Umbilical cord (tissue), 2 donors: ENCODE measurements around the gene MLPH. TPM values are rescaled to one million over a fixed set of nuclear protein-coding genes. Genes with fewer than 3 reads are reported as not detected.

ENCODE experiments used
- DNase-seq: peaks from one replicate; pipeline ENCODE4 v3.0.0-alpha.2; 2015; ENCODE audit warnings: low spot score
- total RNA-seq: library from RNA; depleted of rRNA; stranded (reverse); fragments of >200 nt; gene quantifications from one replicate; pipeline ENCODE4 v1.2.3, GENCODE V29; 2014; ENCODE audit warnings: low replicate concordance; ENCODE audit not compliant: insufficient read depth

Gene MLPH
- total RNA-seq, 1 donor from 2014 or later: 18.5 TPM

GRCh38 chr2:237566401-237567235 lies 79.6 kb downstream of the MLPH start, which contains the start of gene PRLH:
Gene PRLH, plus strand, starts transcription at chr2:237566574. Its CDS starts 0 bp downstream, at chr2:237566574.
- DNase-seq: no peak

GRCh38 chr2:237567276-237568029 lies 80.4 kb downstream of the MLPH start:
- DNase-seq: no peak

GRCh38 chr2:237568121-237568660 lies 81.1 kb downstream of the MLPH start:
- DNase-seq: no peak

GRCh38 chr2:237569041-237569440 lies 82.0 kb downstream of the MLPH start:
- DNase-seq: no peak

GRCh38 chr2:237569896-237570295 lies 82.8 kb downstream of the MLPH start:
- no peak for DNase-seq

DNA sequence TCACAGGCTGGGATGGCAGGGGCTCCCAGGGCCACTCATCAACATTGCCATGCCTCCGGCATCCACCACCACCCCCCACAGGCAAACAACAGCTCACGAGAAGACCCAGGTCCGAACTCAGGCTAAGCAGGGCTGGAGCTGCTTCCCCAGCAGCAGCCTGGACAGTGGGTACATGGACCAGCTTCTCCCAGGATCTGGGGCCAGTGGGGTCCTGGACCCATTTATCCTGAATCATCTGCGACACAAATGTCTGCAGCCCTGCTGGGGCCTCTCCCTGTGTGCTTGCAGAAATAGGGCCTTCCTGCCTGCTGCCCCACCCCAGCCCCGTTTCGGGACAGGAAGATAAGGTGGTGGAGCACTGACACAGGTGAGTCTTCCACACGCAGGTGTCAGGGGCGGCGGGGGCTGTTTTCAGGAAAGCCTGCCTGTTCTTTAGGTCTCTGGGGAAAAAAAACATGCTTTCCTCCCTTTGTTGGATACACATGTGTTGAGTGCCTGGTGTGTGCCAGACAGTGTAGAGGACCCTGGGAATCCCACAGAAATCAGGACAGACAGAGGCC lies 83.8 kb downstream of the MLPH start:
- DNase-seq: no peak

DNA sequence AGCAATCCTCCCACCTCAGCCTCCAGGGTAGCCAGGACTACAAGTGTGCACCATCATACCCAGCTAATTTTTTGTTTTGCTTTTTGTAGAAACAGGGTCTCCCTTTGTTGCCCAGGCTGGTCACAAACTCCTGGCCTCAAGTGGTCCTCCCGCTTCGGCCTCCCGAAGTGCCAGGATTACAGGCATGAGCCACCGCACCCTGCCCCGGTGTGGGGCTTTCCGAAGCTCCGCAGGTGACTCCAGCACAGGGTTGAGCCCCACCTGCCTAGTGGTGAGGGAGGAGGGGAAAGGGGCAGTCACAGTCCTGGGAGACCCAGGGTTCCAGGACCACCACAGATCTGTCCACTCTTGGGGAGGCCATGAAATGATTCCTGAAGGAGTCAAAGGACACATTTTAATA lies 84.5 kb downstream of the MLPH start:
- DNase-seq: no peak

DNA sequence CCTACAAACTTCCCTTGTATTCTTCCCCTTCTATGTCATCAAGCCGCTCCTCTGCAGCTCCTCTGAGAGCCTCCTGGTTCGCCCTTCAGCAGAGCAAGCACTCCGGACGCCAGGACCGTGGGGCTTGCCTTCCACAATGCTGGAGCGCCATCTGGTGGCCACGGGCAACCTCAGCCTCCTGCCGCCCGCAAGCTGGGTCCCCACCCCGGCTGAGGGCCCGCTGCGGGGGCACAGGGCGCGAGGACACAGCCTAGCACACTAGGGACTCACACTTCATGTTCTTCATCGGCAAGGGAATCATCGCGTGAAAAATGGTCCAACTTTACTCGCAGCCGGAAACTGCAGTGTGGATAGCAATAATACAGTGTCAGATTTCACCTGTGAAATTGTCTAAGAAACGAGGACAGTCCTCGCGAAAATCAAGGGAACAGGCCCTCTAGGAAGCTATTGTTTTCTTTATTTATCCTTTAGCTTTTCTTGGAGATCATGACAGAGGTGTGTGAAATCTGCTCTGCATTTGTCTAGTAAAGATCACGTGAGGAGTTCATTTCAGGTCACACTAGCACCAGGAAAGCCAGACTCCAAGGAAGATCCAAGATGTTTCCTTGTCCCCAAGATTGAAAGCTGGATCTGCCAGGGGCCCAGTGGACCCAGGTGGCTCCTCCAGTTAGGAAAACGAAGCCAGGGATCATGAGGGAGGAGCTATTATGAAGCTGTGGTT lies 85.1 kb downstream of the MLPH start:
- peak; percentile 92 for DNase-seq

- DNase-seq: no peak
Measured at GRCh38 chr2:237572742-237573101, 85.7 kb downstream of the MLPH start.

GRCh38 chr2:237573721-237574415 lies 86.8 kb downstream of the MLPH start:
- DNase-seq: no peak

DNA sequence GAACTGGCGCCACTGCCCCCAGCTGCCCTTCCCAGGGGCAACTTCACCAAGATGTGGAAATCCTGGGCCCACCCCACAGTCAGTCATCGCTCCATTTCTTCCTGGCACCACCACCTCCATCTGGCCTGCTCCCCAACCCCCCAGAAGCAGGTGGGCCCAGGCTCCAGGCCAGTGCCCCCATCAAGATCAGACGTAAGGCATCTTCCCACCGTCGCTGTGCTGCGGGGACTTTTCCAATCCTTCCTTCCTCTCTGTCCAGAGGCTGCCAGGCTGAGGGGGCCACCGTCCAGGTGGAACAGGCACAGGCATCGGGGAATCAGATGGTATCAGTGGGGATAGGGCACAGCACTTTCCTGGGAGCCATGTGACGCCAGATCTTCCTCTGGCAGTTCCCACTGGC lies 87.4 kb downstream of the MLPH start:
- DNase-seq: no peak

GRCh38 chr2:237574894-237575868 lies 88.1 kb downstream of the MLPH start:
- DNase-seq: no peak

GRCh38 chr2:237575869-237576862 lies 89.1 kb downstream of the MLPH start:
- DNase-seq: no peak

GRCh38 chr2:237576974-237577373 lies 89.9 kb downstream of the MLPH start:
- no peak for DNase-seq

DNA sequence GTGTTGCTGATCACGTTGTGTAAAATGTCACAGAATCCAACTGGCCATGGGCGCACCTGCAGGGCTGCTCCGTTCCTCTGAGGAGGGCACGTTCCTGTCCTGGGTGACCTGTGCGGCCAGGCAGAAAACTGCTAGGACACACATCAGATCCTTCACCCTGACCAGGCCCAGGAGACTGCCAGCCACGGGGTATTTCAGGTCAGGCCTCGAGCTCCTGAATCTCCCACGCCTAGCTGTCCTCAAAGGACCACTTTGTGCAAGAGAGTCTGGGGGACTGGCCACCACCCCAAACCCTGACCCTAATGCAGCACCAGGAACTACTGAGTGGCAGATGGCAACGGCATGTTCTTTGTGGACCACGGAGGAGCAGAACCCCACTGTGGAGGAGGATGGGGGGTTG lies 90.4 kb downstream of the MLPH start:
- no peak for DNase-seq

GRCh38 chr2:237577956-237578870 lies 91.2 kb downstream of the MLPH start:
- no peak for DNase-seq

DNA sequence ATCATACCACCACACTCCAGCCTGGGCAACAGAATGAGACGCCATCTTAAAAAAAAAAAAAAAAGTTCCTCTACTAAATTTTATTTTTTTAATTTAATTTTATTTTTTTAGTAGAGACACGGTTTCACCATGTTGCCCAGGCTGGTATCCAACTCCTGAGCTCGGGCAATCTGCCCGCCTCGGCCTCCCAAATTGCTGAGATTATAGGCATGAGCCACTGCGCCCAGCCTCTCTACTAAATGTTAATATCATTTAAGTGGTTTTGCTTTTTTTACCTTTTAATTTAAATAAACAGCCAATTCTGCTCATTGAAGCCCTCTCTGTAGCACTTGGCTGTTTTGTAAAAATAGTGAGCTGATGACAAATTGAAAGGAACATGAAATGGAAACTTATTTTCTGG lies 94.3 kb downstream of the MLPH start:
- no peak for DNase-seq
